ENCODE results near the gene FAM107B.

FAM107B gene

DNA sequence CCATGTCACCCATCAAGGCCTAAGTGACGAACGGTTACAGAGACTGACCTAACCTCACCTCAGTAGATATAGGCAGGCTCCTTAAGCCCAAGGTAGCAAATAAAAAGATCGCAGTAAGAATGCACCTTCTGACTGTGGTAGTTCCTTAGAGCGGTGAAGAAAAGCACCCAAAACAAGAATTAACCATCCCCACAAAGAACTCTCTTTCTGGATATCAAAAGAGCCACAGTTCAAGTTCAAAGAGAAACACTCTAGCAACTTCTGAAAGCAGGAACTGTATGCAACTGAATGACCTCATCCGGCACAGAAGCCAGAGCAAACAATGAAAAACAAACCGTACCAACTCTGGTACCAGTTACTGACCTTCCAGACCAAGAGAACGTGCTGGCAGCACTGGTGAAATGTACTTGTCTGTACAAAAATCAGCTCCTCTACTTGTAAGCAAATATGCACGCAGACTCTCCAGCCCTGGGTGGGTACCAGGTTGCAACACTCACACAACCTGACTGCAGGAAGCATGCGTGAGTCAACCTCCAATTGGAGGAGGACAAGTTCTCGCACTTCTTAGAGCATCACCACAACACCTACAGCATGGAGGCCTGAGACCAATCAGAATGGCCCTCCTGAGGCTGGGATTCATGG, 202.7 kb downstream of the FAM107B start:
- H3K4me3 ChIP-seq (ENCODE audit: low read depth, low read length), result no peak overlapping the region
- H3K27ac ChIP-seq, result no peak overlapping the region
- no peaks in the 10 kb centered on the region for H3K36me3 ChIP-seq
- no peak for DNase-seq
- H3K27me3 ChIP-seq (ENCODE audit: insufficient read depth, low read depth, severe bottlenecking), result no peaks in the 10 kb centered on the region
- no peaks in the 10 kb centered on the region for H3K9me3 ChIP-seq (ENCODE audit: severe bottlenecking)
- TF ChIP-seq, protein P1, sequence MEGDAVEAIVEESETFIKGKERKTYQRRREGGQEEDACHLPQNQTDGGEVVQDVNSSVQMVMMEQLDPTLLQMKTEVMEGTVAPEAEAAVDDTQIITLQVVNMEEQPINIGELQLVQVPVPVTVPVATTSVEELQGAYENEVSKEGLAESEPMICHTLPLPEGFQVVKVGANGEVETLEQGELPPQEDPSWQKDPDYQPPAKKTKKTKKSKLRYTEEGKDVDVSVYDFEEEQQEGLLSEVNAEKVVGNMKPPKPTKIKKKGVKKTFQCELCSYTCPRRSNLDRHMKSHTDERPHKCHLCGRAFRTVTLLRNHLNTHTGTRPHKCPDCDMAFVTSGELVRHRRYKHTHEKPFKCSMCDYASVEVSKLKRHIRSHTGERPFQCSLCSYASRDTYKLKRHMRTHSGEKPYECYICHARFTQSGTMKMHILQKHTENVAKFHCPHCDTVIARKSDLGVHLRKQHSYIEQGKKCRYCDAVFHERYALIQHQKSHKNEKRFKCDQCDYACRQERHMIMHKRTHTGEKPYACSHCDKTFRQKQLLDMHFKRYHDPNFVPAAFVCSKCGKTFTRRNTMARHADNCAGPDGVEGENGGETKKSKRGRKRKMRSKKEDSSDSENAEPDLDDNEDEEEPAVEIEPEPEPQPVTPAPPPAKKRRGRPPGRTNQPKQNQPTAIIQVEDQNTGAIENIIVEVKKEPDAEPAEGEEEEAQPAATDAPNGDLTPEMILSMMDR (IDR thresholded peaks at IDR 0.05; ENCODE audit: low read depth, low read length), result no peak

DNA sequence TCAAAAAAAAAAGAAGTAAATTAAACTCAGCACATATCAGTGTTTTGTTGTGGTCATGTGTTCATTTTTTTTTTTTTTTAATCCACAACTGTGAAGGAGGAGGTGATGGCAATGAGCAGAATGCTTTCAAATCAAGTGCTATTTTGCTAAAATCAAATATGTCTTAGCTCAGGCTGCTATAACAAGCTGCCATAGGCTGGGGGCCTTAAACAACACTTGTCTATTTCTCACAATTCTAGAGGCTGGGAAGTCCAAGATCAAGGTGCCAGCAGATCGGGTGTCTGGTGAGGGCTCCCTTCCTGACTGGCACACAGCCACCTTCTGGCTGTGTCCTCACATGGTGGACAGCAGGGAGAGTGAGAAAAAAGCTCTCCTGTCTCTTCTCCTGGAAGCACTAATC, 203.9 kb downstream of the FAM107B start:
- Histone ChIP-seq H3K27me3 (ENCODE audit: insufficient read depth, low read depth, severe bottlenecking) (no peaks in the 10 kb centered on the region), H3K36me3 (no peaks in the 10 kb centered on the region), H3K9me3 (ENCODE audit: severe bottlenecking) (no peaks in the 10 kb centered on the region), H3K4me3 (ENCODE audit: low read depth, low read length) (no peak overlapping the region), H3K27ac (no peak overlapping the region)
- TF ChIP-seq, protein P1 (IDR thresholded peaks at IDR 0.05; ENCODE audit: low read depth, low read length), result no peak
- DNase-seq, result no peak

DNA sequence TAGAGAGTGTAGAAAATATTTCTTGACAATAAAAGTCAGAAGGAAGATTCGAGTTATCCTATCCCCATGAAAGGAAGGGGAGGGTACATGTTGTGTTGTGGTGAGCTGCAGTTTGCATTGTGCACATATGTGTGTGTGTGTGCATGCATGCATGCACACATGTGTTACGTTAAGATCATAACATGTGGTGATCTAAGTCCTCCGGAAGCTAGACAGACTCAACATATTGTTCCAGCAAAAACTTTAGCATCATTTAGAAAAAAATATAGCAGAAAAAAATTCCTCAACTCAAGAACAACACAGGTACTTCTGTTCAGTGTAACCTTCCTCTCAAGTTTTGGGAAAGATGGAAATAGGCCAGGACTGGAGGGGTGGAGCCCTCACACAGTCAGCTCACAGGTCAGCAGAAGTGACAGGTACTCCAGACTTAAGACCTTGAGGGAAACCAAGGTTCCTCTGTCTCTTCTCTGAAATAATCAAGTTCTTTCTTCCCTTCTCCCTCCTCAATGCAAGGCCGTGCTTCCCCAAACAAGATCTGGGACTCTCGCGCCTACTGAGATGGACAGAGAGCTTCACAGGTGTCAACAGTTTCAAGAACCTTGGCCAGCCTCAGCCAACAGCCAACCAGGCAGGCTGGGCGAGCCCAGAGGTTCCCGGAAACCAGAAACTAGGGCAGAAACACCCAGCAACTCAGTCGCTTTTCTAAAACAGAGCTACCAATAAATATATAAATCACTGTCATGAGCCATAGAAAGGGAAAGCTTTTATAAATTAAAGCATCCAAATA, 205.2 kb downstream of the FAM107B start:
- no peak for DNase-seq
- TF ChIP-seq, protein P1 (IDR thresholded peaks at IDR 0.05; ENCODE audit: low read depth, low read length), result no peak
- H3K9me3 ChIP-seq (ENCODE audit: severe bottlenecking), result no peaks in the 10 kb centered on the region
- no peaks in the 10 kb centered on the region for H3K27me3 ChIP-seq (ENCODE audit: insufficient read depth, low read depth, severe bottlenecking)
- no peaks in the 10 kb centered on the region for H3K36me3 ChIP-seq
- H3K27ac ChIP-seq, result no peak overlapping the region
- H3K4me3 ChIP-seq (ENCODE audit: low read depth, low read length), result no peak overlapping the region

DNA sequence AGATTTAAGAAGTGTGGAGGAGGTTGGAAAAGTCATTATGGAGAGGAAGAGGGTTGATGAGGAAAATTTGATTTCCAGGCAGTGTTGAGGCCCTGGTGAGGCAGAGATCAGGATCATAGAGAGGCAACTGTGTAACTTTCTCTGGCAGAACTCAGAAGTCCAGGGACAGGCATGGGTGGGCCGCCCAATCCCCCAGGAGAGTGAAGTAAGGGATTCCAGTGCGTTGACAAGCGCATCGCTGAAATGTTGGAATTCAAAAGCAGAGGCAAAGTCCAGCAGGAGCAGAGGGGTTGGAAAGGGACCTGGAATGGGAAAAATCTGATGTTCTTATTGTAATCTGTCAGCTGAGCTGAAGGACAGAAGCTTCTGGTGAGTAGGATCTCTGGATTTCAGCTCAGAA, 207.3 kb downstream of the FAM107B start:
- Histone ChIP-seq H3K9me3 (ENCODE audit: severe bottlenecking) (no peaks in the 10 kb centered on the region), H3K36me3 (no peaks in the 10 kb centered on the region), H3K4me3 (ENCODE audit: low read depth, low read length) (no peak overlapping the region), H3K27ac (no peak overlapping the region), H3K27me3 (ENCODE audit: insufficient read depth, low read depth, severe bottlenecking) (no peaks in the 10 kb centered on the region)
- DNase-seq, result no peak
- TF ChIP-seq, protein P1 (IDR thresholded peaks at IDR 0.05; ENCODE audit: low read depth, low read length), result no peak

DNA sequence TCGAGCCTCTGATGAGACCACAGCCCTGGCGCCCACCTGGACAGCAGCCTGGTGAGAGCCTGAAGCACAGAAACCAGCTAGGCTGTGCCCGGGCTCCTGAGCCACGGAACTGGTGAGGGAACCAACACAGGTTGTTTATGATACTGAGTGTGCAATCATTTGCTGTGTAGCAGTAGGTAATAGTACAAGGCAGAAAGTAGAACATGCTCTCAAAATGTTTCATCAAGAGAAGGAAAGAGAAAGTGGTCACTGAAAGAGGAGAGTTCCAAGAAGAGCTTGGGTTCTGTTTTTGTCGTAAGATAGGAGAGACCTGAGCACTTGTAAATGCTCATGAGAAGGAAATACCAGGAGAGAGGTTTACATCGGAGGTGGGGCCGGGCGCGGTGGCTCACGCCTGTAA, 208.2 kb downstream of the FAM107B start:
- DNase-seq, result no peak
- Histone ChIP-seq H3K27me3 (ENCODE audit: insufficient read depth, low read depth, severe bottlenecking) (no peaks in the 10 kb centered on the region), H3K27ac (no peak overlapping the region), H3K36me3 (no peaks in the 10 kb centered on the region), H3K9me3 (ENCODE audit: severe bottlenecking) (no peaks in the 10 kb centered on the region), H3K4me3 (ENCODE audit: low read depth, low read length) (no peak overlapping the region)
- TF ChIP-seq, protein P1 (IDR thresholded peaks at IDR 0.05; ENCODE audit: low read depth, low read length), result no peak
